ENCODE measurements around the gene CAMK1. TPM values are rescaled to one million over a fixed set of nuclear protein-coding genes. Genes with fewer than 3 reads are reported as not detected.
A peak's percentile ranks its signal among the peaks of the same experiment; 100 is the strongest.

CAMK1 gene
- total RNA-seq, 4 donors from 2014 or later: 54.5 to 81.3 (median 69.7) TPM

GRCh38 chr3:9810846-9811245 is 41.1 kb upstream of the CAMK1 start:
- no peaks in the 10 kb centered on the region for H3K27me3 ChIP-seq
- WGBS, 2 donors (ENCODE audit: low coverage in 1 of 2): 35 to 41% methylated on average over 6 to 10 of the region's 10 CpGs
- peak overlapping the region; percentile 93 to 98 (median 95) for H3K27ac ChIP-seq
- H3K9me3 ChIP-seq: no peaks in the 10 kb centered on the region
- peak overlapping the region; percentile 77 to 85 for H3K4me3 ChIP-seq
- TF ChIP-seq CTCF (IDR thresholded peaks at IDR 0.05) (no peak), EP300 (IDR thresholded peaks at IDR 0.05) (no peak), POLR2AphosphoS5 (IDR thresholded peaks at IDR 0.05) (no peak), POLR2A (IDR thresholded peaks at IDR 0.05) (no peak)
- peaks cover 0 to 31% (median 8%) of the 10 kb centered on the region in 3 donors for H3K4me1 ChIP-seq
- H3K36me3 ChIP-seq: peaks cover 0 to 45% of the 10 kb centered on the region in 2 donors
- ATAC-seq: no peak

DNA sequence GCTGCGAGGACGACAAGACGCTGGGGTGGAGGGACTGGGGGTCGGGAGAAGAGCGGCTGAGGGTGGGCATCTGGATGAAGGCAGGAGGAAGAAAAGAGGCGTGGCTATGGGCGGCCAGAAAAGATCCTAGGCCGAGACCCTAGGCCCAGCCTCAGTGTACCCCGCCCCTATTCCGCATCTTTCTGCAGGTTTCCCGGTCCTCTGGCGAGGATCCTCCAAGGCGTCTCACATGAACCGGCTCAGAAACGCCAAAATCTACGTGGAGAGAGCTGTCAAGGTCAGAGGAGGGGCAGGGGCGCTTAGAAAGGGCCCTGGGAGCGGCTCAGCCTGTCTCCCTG is 40.7 kb upstream of the CAMK1 start:
- no peaks in the 10 kb centered on the region for H3K27me3 ChIP-seq
- H3K9me3 ChIP-seq: no peaks in the 10 kb centered on the region
- H3K36me3 ChIP-seq: peaks cover 0 to 45% of the 10 kb centered on the region in 2 donors
- WGBS, 2 donors (ENCODE audit: low coverage in 1 of 2): 0% methylated on average over 6 of the region's 18 CpGs; no CpG with 5 or more reads in 1 of the 2 donors
- H3K4me3 ChIP-seq: peak overlapping the region; percentile 77 to 85
- H3K4me1 ChIP-seq: peaks cover 0 to 31% (median 8%) of the 10 kb centered on the region in 3 donors
- ATAC-seq: peak; percentile 30
- H3K27ac ChIP-seq: peak overlapping the region; percentile 93 to 98 (median 95)
- TF ChIP-seq EP300 (IDR thresholded peaks at IDR 0.05) (no peak), POLR2AphosphoS5 (IDR thresholded peaks at IDR 0.05) (no peak), POLR2A (IDR thresholded peaks at IDR 0.05) (no peak), CTCF (IDR thresholded peaks at IDR 0.05) (no peak)

DNA sequence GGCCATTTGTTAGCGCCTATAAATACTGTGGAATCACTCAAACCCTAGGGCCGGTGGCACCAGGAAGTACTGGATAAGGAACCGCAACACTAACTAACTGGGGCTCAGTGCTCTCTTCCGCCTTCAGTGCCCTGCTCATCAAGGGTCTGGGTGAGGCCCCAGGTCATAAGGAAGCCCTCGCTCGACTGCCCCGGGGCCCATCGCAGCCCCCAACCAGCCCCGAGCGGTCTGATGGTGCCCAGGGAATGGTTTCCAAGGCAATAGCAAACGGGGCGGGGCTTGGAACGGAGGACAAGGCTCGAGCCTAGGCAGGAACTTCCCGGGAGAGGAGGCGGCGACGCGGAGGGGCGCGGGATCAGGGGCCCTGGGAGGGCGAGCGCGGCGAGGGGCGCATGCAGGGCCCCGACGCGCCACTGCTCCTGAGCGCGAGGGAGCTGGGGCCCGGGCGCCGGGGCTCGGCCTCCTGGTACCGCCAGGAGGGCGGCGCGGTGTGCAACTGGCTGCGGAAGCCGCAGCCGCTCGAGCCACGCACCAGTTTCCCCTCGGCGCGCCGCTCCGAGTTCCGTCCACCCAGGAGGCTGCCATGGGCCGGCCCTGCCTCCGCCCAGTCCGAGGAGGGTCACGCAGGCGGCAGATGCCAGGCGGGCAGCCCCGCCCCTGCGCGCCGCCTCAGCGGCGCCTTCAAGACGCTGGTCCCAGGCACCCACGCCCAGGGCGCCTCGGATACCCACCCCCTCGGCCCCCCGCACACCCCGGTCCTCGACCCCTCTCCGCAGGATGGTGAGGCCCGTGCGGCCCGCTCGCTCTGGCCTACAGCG is 40.1 kb upstream of the CAMK1 start, which contains the start of gene TTLL3:
TTLL3 (plus strand) TSS at position 648 of the 818 bp plus-strand sequence. CDS start 400 bp downstream, outside the sequence.
- peak; percentile 90 for ATAC-seq
- Histone ChIP-seq H3K9me3 (no peaks in the 10 kb centered on the region), H3K36me3 (peaks cover 0 to 45% of the 10 kb centered on the region in 2 donors), H3K27me3 (no peaks in the 10 kb centered on the region), H3K27ac (peak within 1 kb of the TSS; percentile 93 to 98 (median 95)), H3K4me3 (peak within 1 kb of the TSS; percentile 77 to 85), H3K4me1 (peaks cover 0 to 31% (median 8%) of the 10 kb centered on the region in 3 donors)
- 9 to 40% methylated on average over 1 to 6 of the region's 76 CpGs for WGBS, 2 donors (ENCODE audit: low coverage in 1 of 2)
- TF ChIP-seq POLR2A (IDR thresholded peaks at IDR 0.05) (peak; percentile 74 to 75), EP300 (IDR thresholded peaks at IDR 0.05) (no peak), CTCF (IDR thresholded peaks at IDR 0.05) (peak in 2 of 4 experiments; percentile 21), POLR2AphosphoS5 (IDR thresholded peaks at IDR 0.05) (peak; percentile 59)

DNA sequence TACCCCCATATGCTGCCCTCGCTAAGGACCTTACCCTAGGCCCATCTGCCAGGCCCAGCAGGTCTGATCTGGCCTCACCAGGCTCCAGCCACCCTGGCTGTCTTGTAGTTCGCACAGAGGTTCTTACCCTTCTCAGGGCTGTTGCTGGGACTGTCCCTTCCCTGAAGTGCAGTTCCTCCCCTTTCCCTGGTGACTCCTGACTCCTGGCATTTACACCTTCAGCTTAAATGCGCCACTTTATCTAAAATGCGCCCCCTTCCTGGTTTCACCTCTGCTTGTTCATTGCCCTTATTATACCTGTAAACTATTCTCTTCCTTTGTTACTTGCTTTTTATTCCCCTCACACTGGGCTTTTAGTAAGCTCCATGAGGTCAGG is 39.5 kb upstream of the CAMK1 start:
- no peaks in the 10 kb centered on the region for H3K9me3 ChIP-seq
- H3K27me3 ChIP-seq: no peaks in the 10 kb centered on the region
- ATAC-seq: no peak
- H3K27ac ChIP-seq: peak overlapping the region; percentile 93 to 98 (median 95)
- TF ChIP-seq POLR2A (IDR thresholded peaks at IDR 0.05) (no peak), CTCF (IDR thresholded peaks at IDR 0.05) (no peak), POLR2AphosphoS5 (IDR thresholded peaks at IDR 0.05) (no peak), EP300 (IDR thresholded peaks at IDR 0.05) (no peak)
- peaks cover 0 to 31% (median 8%) of the 10 kb centered on the region in 3 donors for H3K4me1 ChIP-seq
- H3K4me3 ChIP-seq: peak overlapping the region; percentile 77 to 85
- 80 to 81% methylated on average over 3 to 4 of the region's 4 CpGs for WGBS, 2 donors (ENCODE audit: low coverage in 1 of 2)
- H3K36me3 ChIP-seq: peaks cover 0 to 45% of the 10 kb centered on the region in 2 donors
